Measurements from ENCODE around the gene ARSJ. TPM values are rescaled to one million over a fixed set of nuclear protein-coding genes. Genes with fewer than 3 reads are reported as not detected.

Gene ARSJ
- polyA plus RNA-seq, 1 donor (not counting 4 experiments of a cell fraction or from before 2014, with no cell fraction given), result 15.7 TPM

DNA sequence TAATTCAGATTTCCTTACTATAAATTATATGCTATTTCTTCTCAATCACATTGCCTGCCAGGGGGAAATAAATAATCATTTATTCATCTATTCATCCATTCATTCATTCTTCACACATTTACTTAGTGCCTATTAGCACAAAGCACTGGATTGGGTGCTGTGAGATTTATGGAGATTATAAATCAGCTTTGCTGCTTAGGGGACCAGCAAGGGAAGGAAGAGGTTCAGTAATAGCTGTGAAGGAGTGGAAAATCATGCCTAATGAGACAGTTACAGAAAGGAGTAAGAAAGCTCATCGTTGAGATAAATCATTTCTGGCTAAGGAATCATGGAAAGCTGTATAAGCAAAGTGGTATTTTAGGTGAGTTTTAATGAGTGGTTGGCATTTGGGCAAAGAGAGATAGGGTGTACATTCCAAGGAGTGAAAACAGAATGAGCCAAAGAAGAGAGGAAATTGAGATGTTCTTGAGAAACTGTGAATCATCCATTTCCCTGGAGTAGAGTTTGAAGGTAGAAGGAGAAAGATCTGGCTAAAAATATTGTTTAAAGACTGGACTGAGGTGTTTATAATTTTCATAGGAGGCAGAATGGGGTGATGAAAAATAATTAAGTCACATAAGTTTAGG lies 9.6 kb downstream of the ARSJ start:
- dilution Hi-C loops (cut with MboI; ENCODE audit: extremely low pct_ligation_motif_present, low sequenced_read_pairs), result no loop called here
- Histone ChIP-seq H3K27me3 (ENCODE audit: control insufficient read depth, extremely low read depth, insufficient read depth, low read length) (no peaks in the 10 kb centered on the region), H3K9me3 (ENCODE audit: control insufficient read depth, low read depth, low read length) (no peaks in the 10 kb centered on the region), H4K20me1 (ENCODE audit: control insufficient read depth, extremely low read depth, insufficient read depth, low read length) (no peaks in the 10 kb centered on the region), H3K4me2 (ENCODE audit: control insufficient read depth, extremely low read depth, insufficient read depth, low read depth, low read length) (no peak overlapping the region), H3K9me1 (ENCODE audit: control insufficient read depth, extremely low read depth, insufficient read depth, low read length) (no peaks in the 10 kb centered on the region), H3K4me1 (ENCODE audit: control insufficient read depth, extremely low read depth, insufficient read depth, low read length) (peaks cover 9% of the 10 kb centered on the region), H3K27ac (ENCODE audit: control insufficient read depth, insufficient read depth, low read length) (no peak overlapping the region), H3K4me3 (ENCODE audit: control insufficient read depth in 2 of 3, extremely low read depth in 1 of 3, insufficient read depth in 2 of 3, low read depth in 1 of 3, low read length in 3 of 3) (no peak overlapping the region), H2AFZ (ENCODE audit: control insufficient read depth, low read length) (no peak overlapping the region), H3K36me3 (ENCODE audit: control insufficient read depth in 2 of 2, extremely low read depth in 1 of 2, insufficient read depth in 2 of 2, low read length in 2 of 2) (peaks cover 0 to 5% of the 10 kb centered on the region in 2 experiments), H3K9ac (ENCODE audit: control insufficient read depth, extremely low read depth, insufficient read depth, low read length) (no peak overlapping the region), H3K79me2 (ENCODE audit: control insufficient read depth, insufficient read depth, low read length) (peaks cover 46% of the 10 kb centered on the region)
- FAIRE-seq, result peak; percentile 5
- DNase-seq (ENCODE audit: low read depth, low spot score), result no peak
- no peak for TF ChIP-seq EZH2 (IDR thresholded peaks at IDR 0.05; ENCODE audit: low read length)
- no peak for TF ChIP-seq CTCF (optimal IDR thresholded peaks at IDR 0.05 in 1 of 3, IDR thresholded peaks at IDR 0.05 in 1 of 3, conservative IDR thresholded peaks at IDR 0.05 in 1 of 3; ENCODE audit: extremely low read depth in 1 of 3, insufficient read depth in 2 of 3, low read length in 3 of 3)

DNA sequence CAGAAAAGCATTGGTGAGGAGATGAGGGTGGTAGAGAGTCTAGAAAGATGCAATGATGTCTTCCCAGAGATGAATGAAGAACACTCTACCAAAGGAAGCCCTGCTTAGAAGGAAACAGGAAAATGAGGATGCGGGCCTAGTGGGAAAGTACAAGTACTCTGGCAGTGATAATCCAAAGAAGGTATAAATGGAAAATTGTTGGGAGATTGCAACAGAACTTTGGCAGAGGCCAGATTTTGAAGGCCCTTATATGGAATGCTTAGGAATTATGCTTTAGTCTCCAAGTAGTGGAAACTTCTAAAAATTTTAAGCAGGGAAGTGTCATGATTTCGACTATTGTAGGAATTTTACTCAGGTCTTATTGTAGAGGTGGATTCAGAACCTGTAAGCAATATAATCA lies 11.0 kb downstream of the ARSJ start:
- H3K36me3 ChIP-seq (ENCODE audit: control insufficient read depth in 2 of 2, extremely low read depth in 1 of 2, insufficient read depth in 2 of 2, low read length in 2 of 2), result peaks cover 0 to 5% of the 10 kb centered on the region in 2 experiments
- DNase-seq (ENCODE audit: low read depth, low spot score) (no peak), FAIRE-seq (no peak)
- no peak overlapping the region for H3K4me3 ChIP-seq (ENCODE audit: control insufficient read depth in 2 of 3, extremely low read depth in 1 of 3, insufficient read depth in 2 of 3, low read depth in 1 of 3, low read length in 3 of 3)
- peaks cover 34% of the 10 kb centered on the region for H3K79me2 ChIP-seq (ENCODE audit: control insufficient read depth, insufficient read depth, low read length)
- H3K9ac ChIP-seq (ENCODE audit: control insufficient read depth, extremely low read depth, insufficient read depth, low read length), result no peak overlapping the region
- peaks cover 9% of the 10 kb centered on the region for H3K4me1 ChIP-seq (ENCODE audit: control insufficient read depth, extremely low read depth, insufficient read depth, low read length)
- H2AFZ ChIP-seq (ENCODE audit: control insufficient read depth, low read length), result no peak overlapping the region
- H4K20me1 ChIP-seq (ENCODE audit: control insufficient read depth, extremely low read depth, insufficient read depth, low read length), result no peaks in the 10 kb centered on the region
- no peak overlapping the region for H3K27ac ChIP-seq (ENCODE audit: control insufficient read depth, insufficient read depth, low read length)
- no peak overlapping the region for H3K4me2 ChIP-seq (ENCODE audit: control insufficient read depth, extremely low read depth, insufficient read depth, low read depth, low read length)
- no peaks in the 10 kb centered on the region for H3K9me1 ChIP-seq (ENCODE audit: control insufficient read depth, extremely low read depth, insufficient read depth, low read length)
- dilution Hi-C loops (cut with MboI; ENCODE audit: extremely low pct_ligation_motif_present, low sequenced_read_pairs), result no loop called here
- TF ChIP-seq CTCF (optimal IDR thresholded peaks at IDR 0.05 in 1 of 3, IDR thresholded peaks at IDR 0.05 in 1 of 3, conservative IDR thresholded peaks at IDR 0.05 in 1 of 3; ENCODE audit: extremely low read depth in 1 of 3, insufficient read depth in 2 of 3, low read length in 3 of 3), result no peak
- no peaks in the 10 kb centered on the region for H3K27me3 ChIP-seq (ENCODE audit: control insufficient read depth, extremely low read depth, insufficient read depth, low read length)
- peaks cover 1% of the 10 kb centered on the region for H3K9me3 ChIP-seq (ENCODE audit: control insufficient read depth, low read depth, low read length)

All from keratinocyte (primary cell).